Stimulated activated CD4-positive, alpha-beta T cell treated with anti-CD3 and anti-CD28 coated beads, Interleukin-1b, Interleukin-23, amount 100 ng/mL, for 4 hours (primary cell): ENCODE results near the gene IRGQ.
"Not testable (repeated sequence)": the region's sequence is repeated elsewhere in the genome, so short reads cannot be mapped to it uniquely, and the experiment has no call there.

Experiments
- DNase-seq, 2 donors: peaks; one replicate each; pipeline ENCODE4 v3.0.0-alpha.2; 2020; ENCODE audit warnings: low read depth in 2 of 2

IRGQ gene

DNA sequence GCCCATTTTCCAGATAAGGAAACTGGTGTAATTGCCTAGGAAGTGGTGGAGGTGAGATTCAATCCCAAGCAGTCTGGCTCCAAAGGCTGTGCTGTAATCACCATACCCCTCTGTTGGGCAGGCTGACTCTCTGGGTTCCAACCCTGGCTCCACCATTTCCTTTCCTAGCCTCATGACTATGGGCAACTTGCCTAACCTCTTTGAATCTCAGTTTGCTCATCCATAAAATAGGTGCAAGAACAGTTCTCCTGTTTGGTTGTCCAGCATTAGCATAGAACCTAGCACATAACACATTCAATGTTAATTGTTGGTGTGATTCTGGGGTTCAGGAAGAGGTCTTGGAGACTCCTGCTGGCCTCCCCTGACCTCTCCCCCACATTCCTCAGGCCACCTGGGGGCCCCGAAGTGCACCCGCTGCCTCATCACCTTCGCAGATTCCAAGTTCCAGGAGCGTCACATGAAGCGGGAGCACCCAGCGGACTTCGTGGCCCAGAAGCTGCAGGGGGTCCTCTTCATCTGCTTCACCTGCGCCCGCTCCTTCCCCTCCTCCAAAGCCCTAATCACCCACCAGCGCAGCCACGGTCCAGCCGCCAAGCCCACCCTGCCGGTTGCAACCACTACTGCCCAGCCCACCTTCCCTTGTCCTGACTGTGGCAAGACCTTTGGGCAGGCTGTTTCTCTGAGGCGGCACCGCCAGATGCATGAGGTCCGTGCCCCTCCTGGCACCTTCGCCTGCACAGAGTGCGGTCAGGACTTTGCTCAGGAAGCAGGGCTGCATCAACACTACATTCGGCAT is 2.7 kb upstream of the IRGQ start:
- no peak for DNase-seq

DNA sequence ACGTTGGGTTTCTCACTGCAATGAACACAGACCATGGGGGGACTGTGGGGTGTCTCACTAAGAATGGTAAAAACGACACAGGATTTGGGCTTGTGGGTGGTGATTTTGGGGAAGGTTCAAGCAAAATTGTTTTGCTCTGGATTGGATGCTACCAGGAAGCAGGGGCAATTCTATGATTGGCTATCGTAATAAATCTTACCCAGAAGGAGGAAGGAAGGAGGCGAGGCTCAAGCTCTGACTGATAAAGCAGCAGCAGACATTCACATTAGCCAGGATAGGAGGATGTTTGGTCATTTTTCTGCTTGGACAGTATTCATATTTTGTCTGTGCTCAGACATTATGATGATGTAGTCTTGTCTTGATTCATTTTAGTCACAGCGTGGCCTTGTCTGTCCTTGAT is 1.9 kb upstream of the IRGQ start:
- DNase-seq, result no peak

DNA sequence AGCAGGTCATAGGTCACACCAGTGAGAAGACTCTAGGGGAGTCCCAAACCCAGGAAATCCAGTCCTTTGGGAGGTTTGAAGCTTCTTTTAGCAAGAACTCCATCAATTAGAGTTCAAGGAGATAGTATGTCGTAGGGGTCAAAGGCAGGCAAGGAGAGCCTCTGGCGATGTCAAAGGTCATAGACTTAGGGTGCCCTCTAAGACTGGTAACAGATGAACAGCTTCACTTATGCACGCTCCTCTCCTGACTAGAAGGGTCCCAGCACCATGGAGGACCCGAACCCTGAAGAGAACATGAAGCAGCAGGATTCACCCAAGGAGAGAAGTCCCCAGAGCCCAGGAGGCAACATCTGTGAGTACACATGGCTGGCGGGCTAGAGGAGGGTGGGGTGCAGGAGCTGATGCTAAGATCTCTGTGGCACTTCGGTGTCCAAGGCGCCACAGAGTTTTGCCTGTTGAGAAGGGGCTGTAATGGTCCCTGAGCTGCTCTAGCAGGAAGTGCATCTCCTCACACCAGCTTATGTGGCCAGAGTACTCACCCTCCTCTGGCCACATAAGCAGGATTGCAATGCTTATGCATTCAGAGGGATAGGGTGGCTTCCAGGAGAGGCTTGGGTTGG is 1.0 kb upstream of the IRGQ start:
- no peak for DNase-seq

DNA sequence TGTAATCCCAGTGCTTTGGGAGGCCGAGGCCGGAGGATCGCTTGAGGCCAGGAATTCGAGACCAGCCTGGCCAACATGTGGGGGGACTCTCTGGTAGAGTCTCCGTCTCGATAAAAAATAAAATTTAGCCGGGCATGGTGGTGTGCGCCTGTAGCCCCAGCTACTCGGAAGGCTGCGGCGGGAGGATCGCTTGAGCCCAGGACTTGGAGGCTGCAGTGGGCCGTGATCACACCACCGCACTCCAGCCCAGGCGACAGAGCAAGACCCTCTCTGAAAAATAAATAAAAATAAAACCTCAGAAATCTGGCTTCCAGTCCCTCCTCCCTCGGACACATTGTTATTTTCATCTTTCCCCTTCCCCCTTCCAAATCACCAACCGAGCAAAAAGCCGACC is 332 bp downstream of the IRGQ start:
- DNase-seq, result peak in 1 of 2 donors; percentile 9

DNA sequence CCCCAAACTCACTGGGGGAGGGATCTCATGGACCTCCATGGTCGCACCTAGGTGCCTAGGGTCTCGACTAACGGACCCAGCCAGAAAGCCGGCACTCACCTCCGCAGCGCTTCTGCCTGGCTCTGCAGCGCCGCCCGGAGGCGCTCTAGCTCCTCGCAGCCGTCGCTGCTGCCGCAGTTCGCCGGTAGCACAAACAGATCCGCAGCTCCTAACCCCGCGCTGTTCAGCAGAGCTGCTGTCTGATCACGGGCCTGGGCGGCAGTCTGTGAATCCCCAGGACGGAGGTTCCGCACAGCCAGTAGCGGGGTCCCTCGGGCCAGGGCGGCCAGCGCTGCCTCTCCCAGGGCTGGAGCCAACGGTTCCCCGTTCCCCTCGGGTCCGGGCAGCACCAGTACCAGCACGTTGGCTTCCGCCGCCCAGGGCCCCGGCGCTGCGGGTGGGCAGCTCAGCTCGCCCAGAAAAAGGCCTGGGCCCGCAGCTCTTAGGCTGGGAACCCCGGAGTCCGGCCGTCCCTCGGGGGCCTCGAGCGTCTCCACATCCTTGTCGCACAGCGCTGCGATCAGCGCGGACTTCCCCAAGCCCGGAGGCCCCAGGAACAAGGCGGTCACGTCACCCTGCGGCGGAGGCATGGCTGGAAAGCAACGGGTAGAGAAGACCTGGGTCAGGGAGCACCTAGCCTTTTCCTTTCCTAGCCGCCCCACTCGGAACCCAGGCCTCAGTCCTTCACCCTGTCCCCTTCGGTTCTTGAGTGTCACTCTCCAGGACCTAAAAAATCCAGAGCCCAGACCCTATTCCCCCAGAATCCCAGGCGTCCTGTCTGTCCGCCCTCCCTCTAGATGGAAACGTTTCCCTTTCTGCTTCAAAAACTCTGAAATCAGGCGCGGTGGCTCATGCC is 977 bp downstream of the IRGQ start:
- DNase-seq, result peak; percentile 56 to 60

DNA sequence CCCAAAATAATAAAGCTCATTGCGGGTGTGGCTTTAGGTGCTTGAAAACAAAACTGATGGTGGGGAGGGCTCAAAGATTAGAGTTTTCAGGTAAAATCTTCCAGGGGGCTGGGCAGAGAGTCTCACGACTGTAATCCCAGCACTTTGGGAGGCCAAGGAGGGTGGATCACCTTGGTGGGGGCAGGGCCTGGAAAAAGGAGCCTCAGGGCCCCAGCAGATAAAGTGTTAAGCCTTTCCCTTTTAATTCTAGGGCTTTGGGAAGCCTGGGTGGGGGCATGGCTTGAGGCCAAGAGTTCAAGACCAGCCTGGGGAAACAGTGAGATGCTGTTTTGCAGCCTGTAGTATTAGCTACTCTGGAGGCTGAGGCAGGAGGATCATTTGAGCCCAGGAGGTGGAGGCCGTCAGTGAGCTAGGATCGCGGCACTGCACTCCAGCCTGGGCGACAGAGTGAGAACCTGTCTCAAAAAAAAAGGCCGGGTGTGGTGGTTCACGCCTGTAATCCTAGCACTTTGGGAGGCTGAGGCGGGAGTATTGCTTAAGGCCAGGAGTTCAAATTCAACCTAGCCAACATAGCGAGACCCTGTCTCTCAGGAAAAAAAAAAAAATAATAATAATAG is 1.7 kb downstream of the IRGQ start:
- no peak for DNase-seq

DNA sequence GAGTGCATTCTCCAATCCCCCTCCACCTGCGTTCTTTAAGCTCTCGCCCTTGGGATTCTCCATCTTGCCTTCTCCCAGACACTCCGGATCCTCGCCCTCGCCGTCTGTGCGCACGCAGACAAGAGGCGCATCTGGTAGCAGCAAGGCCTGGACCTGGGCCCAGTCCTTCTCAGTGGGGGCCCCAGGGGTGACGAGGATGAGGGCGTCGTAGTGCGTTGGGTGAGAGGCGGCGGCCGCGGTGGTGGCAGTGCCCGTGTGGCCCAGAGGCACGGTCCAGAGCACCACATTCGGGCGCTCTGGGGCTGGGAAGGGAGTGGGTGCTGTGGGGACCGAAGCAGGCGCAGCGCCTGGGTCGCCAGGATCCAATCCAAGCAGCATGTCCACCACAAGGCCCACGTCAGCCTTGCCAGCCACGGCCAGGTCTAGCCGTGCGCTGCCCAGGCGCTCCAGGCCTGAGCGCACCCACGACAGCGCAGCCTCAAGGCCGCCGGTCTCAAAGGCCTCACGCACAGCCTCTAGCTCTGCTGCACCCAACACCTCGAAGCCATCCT is 3.1 kb downstream of the IRGQ start:
- DNase-seq, result no peak

DNA sequence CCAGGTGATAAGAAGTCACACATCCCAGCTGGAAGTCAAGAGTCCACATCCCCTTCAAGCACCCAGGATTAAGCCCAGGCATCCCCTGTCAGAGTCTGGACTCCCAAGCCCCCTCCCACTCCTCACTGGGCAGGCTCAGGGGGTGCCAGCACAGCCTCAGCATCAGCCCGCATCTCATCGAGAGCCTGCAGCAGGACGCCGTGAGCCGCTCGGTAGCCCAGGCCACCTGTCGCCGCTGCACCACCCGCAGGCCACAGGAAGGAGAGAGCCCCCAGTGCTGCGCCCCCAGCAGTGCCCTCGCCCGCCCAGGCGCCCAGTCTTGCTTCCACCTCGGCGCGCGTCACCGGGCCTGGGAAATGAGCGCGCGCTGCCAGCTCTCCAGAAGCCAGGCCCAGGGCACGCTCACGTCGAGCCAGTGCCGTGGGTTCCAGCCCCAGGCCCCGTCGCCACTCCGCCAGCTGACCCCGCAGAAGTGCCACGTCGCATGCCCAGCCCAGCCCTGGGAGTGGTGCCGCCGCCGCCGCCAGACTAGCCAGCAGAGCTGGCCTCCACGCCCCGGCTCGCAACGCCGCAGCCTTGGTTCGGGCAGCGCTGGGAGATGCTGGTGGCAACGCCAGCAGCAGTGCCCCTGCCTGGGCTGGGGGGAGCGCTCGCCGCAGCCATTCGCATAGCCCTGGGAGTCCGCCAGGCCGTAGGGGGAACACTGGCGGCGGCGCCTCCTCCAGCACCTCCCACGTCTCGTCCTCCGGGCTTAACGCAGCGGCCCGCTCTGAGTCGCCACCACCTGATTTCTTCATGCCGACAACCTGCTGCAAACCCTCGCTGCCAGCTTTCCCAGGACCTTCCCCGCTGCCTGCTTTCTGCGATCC is 3.8 kb downstream of the IRGQ start:
- DNase-seq, result no peak

DNA sequence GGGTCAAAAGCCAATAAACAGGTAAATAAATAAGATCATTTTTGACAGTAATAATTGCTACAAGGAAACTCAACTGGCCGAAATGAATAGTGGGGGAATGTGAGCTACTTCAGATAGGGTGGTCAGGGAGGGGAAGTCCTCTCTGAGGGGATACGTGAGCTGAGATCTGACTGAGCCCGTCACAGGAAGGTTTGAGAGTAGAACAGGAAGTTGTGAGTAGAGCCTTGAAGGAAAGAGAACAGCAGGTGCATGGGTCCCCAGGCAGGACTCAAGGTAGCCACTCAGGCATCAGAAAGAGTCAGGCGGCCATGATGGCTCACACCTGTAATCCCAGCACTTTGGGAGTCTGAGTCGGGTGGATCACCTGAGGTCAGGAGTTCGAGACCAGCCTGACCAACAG is 6.3 kb downstream of the IRGQ start:
- no peak for DNase-seq

DNA sequence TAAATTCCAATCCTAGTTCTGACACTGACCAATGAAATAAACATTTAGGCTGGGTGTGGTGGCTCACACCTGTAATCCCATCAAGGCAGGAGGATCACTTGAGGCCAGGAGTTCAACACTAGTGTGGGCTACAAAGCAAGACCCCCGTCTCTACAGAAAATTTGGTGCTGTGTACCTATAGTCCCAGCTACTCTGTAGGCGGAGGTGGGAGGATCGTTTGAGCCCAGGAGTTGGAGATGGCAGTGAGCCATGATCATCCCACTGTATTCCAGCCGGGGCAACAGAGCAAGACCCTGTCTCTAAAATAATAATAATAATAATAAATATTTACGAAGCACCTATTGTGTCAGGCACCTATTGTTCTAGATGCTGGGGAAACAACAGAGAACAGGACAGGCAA is 6.7 kb downstream of the IRGQ start:
- DNase-seq, result no peak

DNA sequence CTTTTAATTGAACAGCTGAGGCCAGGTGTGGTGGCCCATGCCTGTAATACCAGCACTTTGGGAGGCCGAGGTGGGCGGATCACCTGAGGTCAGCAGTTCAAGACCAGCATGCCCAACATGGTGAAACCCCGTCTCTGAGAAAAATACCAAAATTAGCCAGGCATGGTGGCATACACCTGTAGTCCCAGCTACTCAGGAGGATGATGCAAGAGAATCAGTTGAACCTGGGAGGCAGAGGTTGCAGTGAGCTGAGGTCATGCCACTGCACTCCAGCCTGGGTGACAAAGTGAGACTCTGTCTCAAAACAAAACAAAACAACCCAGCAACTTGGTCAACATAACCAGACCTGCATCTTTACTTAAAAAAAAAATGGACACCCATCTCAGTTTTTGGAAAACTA is 8.9 kb downstream of the IRGQ start:
- not testable (repeated sequence) for DNase-seq

DNA sequence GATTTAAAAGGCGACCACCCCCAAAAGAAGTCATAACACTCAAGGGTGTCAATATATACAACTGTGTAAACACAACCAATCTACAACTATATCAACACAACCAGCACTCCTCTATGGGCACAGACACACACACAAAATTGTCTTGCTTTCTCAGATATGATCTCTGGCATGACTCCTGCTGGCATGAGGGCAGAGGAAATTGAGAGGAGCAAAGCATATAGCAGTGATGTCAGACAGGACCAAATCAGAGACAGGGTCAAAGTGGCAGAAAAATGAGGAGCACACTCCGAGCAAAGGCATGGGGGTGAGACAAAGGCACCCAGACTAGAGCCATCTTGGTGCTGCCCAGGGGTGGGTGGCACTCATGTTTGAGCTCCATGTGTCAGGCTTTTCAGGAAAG is 9.6 kb downstream of the IRGQ start:
- DNase-seq, result no peak

DNA sequence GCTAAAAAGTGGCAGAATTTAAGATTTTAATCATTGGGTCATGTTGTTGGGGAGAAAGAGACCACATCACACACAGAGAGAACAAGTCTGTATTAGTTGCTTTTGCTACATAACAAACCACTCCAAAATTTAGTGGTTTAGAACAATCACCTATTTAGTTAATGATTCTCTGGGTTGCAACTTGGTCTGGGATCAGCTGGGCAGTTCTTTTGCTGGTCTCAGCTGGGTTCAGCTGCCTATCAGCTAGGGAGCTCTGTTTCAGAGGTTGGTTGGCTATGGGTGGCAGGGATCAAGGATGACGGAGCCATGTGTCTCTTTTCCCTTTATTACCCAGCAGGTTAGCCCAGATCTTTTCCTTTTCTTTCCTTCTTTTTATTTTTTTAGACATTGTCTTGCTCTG is 11.4 kb downstream of the IRGQ start:
- DNase-seq, result no peak

DNA sequence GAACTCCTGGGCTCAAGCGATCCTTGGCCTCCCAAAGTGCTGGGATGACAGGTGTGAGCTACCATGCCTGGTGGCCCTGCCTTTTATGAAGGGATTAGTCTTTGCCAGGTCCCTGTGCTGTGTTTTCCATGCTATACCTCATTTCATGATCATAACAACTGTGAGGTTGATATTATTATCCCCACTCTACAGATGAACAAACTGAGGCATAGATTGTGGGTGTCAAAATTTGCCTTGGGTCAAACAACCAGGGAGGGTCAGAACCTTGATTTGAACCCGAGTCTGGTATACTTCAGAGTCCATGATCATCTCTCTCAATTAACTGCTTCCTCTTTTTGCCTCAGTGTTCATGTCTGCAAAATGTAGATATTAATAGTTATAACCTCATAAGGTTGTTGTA is 13.4 kb downstream of the IRGQ start:
- no peak for DNase-seq

DNA sequence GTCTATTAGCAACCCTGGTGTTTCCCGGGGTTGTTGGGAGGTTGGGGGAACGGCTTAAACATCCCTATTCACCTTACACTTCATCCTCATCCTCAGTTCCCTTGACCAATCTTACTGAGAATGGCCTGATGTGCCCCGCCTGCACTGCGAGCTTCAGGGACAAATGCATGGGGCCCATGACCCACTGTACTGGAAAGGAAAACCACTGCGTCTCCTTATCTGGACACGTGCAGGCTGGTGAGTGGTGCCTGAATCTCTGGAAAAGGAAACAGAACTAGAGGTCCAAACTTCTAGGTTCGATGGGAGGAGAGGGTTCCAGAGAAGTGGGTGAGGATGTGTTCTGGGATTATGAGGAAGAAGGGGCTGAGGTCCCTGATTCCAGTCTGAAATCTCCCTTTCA is 14.5 kb downstream of the IRGQ start:
- no peak for DNase-seq

DNA sequence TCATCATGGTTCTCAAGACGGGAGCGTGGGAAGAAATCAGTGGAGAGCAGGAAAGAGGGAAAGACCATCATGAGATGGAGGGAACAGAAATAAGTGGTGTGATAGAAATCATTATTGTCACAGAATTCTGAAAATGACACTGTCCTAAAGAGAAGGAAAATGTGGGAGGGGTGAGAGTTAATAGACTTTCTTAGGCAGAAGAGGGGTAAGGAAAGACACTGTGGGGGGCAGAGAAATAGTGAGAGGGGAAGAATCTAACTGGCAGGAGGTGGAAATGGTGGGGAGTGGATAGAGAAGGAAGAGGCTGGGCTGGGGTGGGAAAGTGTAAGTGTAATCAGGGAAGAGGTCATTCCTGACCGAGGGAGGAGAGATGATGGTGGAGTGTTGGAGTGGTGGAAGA is 17.1 kb downstream of the IRGQ start:
- no peak for DNase-seq

DNA sequence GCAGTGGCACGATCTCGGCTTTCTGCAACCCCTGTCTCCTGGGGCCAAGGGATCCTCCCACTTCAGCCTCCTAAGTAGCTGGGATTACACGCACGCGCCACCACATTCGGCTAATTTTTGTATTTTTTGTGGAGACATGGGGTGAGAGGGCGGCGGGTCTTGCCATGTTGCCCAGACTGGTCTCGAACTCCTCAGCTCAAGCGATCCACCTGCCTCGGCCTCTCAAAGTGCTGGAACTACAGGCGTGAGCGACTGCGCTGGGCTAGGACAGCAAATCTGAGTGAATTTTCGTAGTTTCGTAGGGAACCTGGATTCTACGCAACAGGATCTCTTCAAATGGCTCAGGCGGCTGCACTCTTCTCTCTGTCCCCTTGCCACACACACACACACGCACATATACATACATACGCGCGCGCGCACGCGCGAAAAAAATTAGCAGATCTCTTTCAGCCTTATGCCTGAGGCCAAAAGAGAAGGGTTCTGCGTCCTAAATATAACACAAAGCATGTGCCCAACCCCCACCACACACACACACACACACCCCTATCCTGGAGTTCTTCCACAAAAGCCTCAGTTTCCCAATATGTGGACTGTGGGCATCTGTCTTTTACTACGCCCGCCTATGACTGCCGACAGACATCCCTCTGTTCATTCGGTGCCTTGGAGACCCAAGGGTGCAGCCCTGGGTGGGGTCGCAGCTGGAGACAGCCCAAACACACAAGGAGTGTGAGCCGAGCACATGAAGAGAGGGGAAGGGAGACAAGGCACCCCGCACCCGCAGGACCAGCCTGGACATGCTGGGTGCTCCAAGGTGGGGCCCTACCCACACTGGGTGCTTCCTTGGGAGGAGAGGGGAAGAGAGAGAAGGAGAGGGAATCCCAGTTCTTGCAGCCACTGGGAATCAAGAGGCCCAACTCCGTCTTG is 19.7 kb downstream of the IRGQ start:
- DNase-seq, result no peak

DNA sequence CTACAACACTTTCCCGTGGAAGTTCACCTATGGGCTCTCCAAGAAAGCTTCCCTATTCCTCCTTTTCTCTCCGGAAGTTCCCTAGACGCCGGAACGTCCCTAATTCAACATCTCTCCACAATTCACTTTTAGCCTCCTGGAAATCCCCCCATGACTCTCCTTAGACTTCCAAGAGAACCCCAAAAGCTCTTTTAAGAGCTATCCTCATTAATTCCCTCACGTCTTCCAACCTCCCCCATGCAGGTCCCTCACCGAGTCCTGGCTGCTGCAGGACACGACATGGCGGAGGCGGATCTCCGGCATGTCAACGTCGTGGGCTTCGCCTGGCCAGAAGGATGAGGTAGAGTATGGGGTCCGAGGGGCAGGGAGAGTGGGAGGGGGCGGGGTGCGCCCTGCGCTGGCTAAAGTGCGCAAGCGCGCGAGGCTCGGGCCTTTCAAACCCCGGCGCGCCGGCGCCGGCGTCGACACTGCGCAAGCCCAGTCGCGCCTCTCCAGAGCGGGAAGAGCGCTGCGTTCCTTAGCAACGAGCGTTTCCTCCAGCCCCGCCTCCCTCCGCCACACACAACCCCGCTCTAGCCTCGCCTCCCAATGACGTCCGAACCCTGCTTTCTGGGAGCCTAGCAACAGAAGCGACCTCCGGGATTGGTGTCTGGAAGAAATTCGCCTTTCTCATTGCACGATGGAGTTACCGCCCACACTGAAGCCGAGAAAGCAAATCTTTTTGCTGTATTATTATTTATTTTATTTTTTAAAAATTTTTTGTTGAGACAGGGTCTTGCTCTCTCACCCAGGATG is 20.6 kb downstream of the IRGQ start, which contains the start of the genes PINLYP and XRCC1:
TSS of gene PINLYP (plus strand) at position 646 of the 795 bp plus-strand sequence. CDS start 1,391 bp downstream, outside the sequence.
TSS of gene XRCC1 (minus strand) at position 372 of the 795 bp plus-strand sequence. CDS start at position 303, 69 bp downstream.
- peak; percentile 90 to 92 for DNase-seq
